GM18498 (cell line): ENCODE data around the gene FANCE.
"Not testable (repeated sequence)": the region's sequence is repeated elsewhere in the genome, so short reads cannot be mapped to it uniquely, and the experiment has no call there.

Source experiments
- ATAC-seq: cut with Tn5 transposase; IDR thresholded peaks from one replicate; pipeline ENCODE4 v1.9.1; 2021; ENCODE audit warnings: mild to moderate bottlenecking, moderate library complexity; ENCODE audit not compliant: unreplicated experiment

Gene FANCE

GRCh38 chr6:35432291-35432690 is 19.8 kb upstream of the FANCE start:
- ATAC-seq, result no peak

- not testable (repeated sequence) for ATAC-seq
Observed at GRCh38 chr6:35432702-35433101, 19.4 kb upstream of the FANCE start.

GRCh38 chr6:35435074-35435837 is 16.9 kb upstream of the FANCE start:
- no peak for ATAC-seq

GRCh38 chr6:35436071-35436857 is 15.9 kb upstream of the FANCE start:
- no peak for ATAC-seq

- not testable (repeated sequence) for ATAC-seq
Observed at GRCh38 chr6:35438378-35439065, 13.6 kb upstream of the FANCE start.

- ATAC-seq, result no peak
Observed at GRCh38 chr6:35439308-35439707, 12.8 kb upstream of the FANCE start.

GRCh38 chr6:35441205-35441604 is 10.9 kb upstream of the FANCE start:
- ATAC-seq, result no peak

- ATAC-seq, result no peak
Observed at GRCh38 chr6:35441642-35442041, 10.5 kb upstream of the FANCE start.

- ATAC-seq, result no peak
Observed at GRCh38 chr6:35442693-35443092, 9.4 kb upstream of the FANCE start.

- ATAC-seq, result no peak
Observed at GRCh38 chr6:35443341-35444030, 8.7 kb upstream of the FANCE start.

- no peak for ATAC-seq
Observed at GRCh38 chr6:35445691-35446090, 6.4 kb upstream of the FANCE start.

- no peak for ATAC-seq
Observed at GRCh38 chr6:35448191-35448590, 3.9 kb upstream of the FANCE start.

- ATAC-seq, result no peak
Observed at GRCh38 chr6:35449287-35449881, 2.8 kb upstream of the FANCE start.

- ATAC-seq, result no peak
Observed at GRCh38 chr6:35451354-35452182, 570 bp upstream of the FANCE start.

GRCh38 chr6:35453236-35453635 is 1.1 kb downstream of the FANCE start:
- no peak for ATAC-seq

GRCh38 chr6:35454391-35455110 is 2.4 kb downstream of the FANCE start:
- no peak for ATAC-seq

- no peak for ATAC-seq
Observed at GRCh38 chr6:35457907-35458306, 5.8 kb downstream of the FANCE start.

GRCh38 chr6:35461270-35461669 is 9.1 kb downstream of the FANCE start:
- no peak for ATAC-seq

GRCh38 chr6:35463292-35463691 is 11.2 kb downstream of the FANCE start:
- no peak for ATAC-seq
